NCI-H2171 treated with DMSO at 0.1 percent for 48 hours (cell line): Measurements from ENCODE around the gene C2CD3.
"Not testable (repeated sequence)": the region's sequence is repeated elsewhere in the genome, so short reads cannot be mapped to it uniquely, and the experiment has no call there.

Experiments
- DNase-seq: peaks from one replicate; lab custom pipeline; 2025; lab: John Stamatoyannopoulos, UW

The C2CD3 gene

DNA sequence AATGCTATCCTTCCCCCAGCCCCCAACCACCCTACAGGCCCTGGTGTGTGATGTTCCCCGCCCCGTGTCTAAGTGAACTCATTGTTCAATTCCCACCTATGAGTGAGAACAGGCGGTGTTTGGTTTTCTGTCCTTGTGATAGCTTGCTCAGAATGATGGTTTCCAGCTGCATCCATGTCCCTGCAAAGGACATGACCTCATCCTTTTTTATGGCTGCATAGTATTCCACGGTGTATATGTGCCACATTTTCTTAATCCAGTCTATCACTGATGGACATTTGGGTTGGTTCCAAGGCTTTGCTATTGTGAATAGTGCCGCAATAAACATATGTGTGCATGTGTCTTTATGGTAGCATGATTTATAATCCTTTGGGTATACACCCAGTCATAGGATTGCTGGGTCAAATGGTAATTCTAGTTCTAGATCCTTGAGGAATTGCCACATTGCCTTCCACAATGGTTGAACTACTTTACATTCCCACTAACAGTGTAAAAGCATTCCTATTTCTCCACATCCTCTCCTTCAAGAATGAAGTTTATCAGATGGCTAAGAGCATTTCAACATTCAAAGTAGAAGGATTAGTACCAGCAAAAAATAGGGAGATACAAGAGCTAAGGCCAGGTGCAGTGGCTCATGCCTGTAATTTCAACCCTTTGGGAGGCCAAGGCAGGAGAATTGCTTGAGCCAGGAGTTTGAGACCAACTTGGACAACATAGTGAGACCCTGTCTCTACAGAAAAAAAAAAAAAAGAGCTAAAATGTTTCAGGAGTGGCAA lies 50.4 kb downstream of the C2CD3 start:
- DNase-seq, result not testable (repeated sequence)

DNA sequence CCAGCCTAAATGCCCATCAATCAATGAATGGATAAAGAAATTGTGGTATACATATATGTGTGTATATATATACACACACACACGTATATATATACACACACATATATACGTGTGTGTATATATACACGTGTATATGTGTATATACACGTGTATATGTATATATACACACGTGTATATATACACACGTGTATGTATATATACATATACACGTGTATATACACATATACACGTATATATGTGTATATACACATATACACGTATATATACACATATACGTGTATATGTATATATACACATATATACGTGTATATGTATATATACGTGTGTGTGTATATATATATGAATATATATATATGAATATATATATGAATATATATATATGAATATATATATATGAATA lies 54.1 kb downstream of the C2CD3 start:
- no peak for DNase-seq

DNA sequence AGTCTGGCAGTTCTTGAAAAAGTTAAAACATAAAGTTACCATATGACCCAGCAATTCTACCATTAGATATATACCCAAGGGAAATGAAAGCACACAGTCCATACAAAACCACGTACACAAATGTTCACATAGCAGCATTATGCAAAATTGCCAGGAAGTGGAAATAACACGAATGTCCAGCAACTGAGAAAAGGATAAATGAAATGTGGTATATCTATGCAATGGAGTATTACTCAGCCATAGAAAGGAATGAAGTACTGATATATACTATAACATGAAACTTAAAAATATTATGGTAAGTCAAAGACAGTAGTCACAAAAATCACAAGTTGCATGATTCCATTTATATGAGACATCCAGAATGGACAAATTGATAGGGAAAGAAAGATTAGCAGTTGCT lies 57.9 kb downstream of the C2CD3 start:
- no peak for DNase-seq

DNA sequence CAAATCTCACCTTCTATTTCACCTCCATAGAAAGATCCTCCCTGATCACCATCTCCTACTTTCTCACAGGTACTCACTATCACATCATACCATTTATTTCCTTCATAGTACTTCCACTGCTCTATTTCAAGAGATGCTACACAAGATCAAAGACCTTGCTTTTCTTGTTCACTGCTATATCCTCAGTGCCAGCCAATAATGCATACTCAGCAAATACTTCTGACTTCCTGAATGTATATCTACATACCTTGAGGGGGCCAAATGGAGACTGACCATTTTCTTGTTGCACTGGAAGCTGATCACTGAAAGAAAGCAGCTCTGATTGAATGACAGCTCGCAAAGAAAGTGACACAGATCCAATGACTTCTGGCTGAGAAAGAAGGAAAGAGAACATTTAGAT lies 64.7 kb downstream of the C2CD3 start:
- DNase-seq, result no peak

DNA sequence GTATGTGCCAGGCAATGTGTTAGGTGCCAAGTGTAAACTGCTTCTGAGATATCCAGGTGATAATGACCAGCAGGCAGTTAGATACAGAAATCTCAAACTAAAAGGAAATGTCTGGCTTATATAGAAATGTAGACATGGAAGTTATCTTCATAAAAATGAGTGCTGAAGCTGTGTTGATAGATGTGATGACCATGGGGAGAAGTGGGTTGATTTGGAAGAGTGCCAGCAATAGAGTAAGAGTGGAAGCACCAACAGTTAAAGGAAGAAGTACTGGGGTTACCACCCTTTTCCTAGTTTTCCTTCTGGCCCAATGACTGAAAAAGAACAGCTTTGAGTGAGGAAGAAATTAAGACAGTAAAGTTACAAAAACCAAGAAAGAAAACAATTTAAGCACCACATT lies 68.5 kb downstream of the C2CD3 start:
- no peak for DNase-seq

DNA sequence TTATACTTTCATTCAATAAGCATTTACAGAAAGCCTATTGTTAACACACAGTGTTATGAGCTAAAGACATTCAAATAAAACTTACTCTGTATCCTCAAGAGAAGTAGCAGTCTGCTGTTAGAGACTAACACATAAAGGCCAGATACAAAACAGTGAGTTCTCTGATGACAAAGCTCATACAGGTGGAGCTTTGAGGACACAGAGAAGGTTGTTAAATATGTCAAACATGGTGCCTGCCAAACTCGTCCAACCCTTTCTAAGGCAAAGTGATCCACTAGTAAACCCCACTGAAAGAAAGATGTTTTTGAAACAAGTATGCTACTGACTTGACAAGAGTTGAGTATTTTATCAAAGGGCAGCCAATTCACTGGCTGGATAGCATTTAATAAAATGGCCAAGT lies 70.1 kb downstream of the C2CD3 start:
- no peak for DNase-seq

DNA sequence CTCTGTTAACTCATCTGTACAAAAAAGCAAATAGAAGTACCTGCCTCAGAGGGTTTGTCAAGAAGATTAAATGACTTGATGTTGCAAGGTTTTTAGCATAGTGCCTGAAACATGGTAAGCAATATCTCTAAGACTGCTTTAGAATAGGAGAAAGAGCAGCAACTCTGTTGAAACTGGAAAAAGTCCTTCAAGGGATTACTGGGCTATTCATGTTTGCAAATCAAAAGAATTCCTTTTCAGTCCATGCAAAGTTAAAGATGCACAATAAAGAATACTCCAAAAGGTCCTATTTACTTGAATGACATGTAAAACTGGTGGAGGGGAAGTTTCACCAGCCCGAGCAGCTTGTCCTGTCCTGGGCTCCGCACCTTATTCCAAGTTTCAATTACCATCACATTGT lies 70.6 kb downstream of the C2CD3 start:
- DNase-seq, result no peak

DNA sequence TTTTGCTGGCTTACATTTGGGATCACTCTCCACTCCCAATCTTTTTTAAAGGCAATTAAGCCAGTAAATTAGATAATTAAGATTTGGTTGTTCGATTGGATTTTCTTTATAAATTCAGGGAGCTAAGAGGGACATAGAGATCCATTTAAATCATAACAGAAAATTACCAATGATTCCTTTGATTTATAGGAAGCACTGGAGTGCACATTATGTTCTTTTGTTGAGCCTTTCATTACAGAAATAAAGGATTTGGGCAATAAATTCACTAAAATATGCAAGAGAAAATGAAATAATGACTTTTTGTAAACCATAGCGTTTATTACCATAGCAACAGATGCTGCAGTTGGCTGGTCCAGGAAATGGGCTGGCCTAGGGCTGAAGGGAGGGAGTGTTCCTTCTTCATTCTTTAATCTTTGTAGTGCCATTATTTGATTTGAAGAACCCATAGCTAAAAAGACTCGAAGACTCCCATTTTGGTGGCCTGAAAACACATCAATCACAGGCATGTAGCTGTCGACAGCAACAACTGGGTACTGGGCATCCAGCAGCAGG lies 73.0 kb downstream of the C2CD3 start:
- DNase-seq, result no peak

DNA sequence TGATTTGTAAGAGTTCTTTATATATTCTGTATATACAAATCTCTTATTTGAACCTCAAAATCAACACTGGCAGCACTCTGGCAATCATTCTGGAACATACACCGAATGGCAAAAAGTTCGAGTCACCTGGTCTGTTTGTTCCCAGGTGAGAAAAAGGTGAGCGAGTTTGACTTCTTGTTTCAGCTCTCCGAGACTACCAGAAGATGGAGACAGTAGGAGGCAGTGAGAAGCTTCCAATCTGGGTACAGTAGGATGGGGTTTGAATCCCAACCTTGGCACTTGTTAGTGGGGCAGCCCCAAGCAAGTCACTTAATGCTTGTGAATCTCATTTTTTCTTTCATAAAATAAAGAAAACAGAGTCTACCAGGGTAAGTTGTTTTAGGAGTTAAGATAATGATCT lies 76.4 kb downstream of the C2CD3 start:
- no peak for DNase-seq

DNA sequence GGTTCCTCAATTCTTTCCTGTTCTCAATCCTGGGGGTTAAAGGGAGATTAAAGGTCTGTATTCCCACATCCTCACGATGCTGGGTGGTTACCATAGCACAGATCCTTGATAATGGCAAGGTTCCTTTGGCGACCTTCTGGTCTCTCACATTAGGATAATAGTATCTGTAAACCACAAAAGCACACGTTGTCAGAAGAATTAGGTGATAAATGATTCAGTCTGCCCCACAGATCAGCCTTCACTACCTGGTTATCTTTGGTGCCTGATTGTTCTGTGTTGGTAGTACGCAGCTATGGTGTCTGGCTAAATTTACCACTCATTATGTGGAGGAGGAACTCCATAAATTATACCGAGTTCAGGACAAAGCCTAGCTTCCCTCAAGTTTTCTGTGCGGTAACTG lies 78.4 kb downstream of the C2CD3 start:
- no peak for DNase-seq

DNA sequence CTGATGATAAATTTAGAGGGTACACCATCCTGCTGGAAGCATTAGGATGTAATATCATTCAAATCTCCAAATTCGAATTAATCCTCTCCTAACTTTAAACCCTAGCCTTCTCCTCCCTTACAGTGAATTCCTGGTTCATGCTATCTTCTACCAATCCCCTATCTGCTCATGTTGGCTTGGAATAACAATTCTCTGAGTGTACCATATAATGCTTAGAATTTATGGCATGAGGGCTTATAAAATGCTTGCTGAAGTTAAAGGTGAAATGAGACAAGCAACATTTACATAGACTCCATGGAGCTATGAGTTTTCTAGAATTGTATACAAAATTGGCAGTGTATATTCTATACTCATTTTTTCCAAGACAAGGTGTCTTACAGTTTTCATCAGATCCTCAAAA lies 79.3 kb downstream of the C2CD3 start:
- no peak for DNase-seq

DNA sequence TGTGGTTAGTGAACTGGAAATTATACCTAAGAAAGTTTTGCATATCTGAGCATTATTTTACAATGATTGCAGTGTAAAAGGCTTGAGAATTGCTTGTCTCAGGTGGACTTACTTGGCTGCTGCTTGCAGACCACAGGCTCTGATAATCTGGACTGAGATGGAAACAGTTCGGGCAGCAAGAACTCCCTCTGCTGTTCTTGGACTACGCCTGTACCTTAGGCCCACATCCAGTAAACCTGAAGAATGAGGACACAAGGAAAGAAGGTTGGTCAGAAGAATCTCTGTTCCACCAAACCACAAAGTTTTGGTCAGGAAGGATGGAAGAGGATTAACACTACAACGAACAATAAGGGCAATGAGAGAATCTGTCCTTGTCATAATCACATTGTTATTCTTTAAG lies 80.1 kb downstream of the C2CD3 start:
- no peak for DNase-seq

DNA sequence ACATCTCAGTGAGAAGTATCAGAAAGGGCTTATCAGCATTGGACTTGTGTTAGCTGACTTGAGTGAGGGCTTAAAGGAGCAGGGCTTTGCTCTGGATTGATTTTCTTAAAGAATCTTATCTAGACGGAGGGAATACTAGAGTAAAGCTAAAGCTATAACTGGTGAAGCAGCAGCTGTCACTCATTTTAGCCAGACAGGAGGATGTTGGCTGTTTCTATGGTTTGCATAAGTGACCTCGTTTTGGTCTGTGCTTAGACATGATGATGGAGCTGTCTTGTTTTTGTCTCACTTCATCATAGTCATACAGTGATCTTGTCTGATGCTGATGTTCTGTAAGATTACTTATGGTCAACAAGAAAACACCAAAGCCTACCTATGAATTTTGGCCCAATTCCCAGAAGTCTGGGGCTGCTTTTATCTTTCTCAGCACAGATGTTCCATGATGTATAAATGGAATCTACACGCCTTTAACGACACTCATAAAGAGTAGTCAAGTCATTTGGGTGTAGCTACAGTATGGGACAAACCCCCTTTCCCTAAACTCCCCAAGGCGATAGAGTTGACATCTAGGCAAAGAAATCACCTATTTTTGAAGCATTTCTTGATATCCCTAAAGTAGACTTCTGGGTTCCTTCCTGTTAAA lies 84.4 kb downstream of the C2CD3 start:
- DNase-seq, result peak; percentile 7

DNA sequence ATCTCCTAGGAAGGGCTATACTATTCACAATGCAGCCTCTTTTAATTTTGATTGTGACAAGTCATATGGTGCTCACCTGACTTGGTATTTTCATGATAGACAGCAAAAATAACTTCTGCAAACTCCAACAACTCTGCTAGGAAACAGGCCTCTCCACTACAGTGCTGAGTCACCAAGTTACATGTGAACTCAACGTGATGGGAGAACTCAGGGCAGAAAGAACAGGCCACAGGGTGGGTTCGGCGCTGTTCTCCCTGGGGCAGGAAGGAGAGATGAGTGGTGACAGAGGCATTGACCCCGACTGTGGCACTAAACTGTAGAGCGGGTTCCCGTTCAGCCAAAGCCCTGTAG lies 85.3 kb downstream of the C2CD3 start:
- DNase-seq, result no peak

DNA sequence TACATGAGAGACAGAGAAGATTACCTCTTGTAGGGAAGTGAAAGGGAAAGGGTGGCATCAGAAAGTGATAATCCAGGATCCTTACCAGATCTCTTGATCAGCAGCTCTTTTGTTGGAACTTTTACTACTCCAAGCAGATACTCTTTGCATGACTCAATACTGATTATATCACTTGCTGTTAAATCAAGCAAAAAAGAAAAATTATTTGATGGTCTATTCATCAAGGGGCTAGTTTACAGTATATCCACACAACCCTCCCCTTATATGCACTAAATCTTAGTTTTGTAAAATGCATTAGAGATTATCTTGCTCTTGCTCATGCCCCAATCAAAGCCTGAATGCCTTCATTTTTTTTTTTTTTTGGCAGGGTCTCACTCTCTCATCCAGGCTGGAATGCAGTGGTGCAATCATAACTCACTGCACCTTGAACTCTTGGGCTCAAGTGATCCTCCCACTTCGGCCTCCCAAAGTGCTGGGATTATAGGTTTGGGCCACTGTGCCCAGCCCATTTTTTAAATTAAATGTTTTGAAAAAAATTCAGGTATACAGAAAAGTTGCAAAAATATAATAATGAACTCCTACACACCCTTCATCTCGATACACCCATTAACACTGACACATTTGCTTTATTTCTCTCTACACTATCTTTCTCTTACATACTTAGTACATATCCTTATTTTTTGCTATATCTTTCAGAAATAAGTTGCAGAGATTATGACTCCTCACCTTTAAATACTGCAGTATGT lies 85.8 kb downstream of the C2CD3 start:
- no peak for DNase-seq

DNA sequence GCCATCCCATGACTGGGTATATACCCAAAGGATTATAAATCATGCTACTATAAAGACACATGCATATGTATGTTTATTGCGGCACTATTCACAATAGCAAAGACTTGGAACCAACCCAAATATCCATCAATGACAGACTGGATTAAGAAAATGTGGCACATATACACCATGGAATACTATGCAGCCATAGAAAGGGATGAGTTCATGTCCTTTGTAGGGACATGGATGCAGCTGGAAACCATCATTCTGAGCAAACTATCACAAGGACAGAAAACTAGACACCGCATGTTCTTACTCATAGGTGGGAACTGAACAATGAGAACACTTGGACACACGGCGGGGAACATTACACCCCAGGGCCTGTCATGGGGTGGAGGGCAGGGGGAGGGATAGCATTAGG lies 86.9 kb downstream of the C2CD3 start:
- not testable (repeated sequence) for DNase-seq

DNA sequence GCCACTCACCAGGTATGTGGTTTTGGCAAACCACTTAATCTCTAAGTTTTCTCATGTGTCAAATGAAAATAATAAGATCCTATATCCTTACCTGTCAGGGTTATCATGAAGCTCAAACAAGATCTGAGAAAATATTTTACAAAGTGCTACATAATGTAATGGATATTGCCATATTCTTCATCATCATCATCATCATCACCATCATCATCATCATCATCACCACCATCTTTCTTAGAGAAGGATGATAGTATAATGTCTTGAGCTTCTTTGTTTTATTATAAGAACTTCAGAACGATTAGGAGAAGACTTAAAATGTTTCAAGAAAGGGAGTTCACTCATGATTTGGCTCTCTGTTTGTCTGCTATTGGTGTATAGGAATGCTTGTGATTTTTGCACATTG lies 89.4 kb downstream of the C2CD3 start:
- no peak for DNase-seq

DNA sequence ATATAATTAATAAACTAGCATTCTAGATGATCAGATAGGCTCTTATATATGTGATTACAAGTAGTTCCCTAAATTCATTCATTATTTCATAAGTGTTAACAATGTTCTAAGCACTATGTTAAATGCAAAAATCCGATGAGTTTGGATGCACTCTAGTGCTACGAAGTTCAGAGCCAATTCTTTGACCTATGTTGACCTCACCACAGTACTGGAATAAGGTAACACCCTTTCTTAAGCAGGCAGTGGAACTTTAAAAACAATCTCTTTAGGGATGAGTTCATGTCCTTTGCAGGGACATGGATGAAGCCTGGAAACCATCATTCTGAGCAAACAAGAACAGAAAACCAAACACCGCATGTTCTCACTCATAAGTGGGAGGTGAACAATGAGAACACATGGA lies 93.6 kb downstream of the C2CD3 start:
- DNase-seq, result no peak

DNA sequence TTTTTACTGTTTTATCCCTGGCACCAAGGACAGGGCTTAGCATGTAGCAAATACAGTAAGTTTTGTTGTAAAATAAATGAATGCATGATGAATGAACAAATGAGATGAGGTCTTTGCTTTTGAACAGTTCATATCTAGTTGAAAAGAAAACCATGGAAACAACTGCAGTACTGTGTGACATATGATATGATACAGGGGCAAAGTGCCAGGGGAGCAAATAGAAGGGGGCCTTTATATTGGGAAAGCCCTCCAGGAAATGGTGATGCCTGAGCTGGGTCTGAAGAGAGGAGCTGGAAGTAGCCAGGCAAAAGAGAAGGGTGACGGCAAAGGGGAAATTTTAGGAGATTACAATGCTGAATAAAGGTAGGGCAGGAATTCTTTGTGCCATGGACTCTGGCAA lies 98.1 kb downstream of the C2CD3 start:
- no peak for DNase-seq

DNA sequence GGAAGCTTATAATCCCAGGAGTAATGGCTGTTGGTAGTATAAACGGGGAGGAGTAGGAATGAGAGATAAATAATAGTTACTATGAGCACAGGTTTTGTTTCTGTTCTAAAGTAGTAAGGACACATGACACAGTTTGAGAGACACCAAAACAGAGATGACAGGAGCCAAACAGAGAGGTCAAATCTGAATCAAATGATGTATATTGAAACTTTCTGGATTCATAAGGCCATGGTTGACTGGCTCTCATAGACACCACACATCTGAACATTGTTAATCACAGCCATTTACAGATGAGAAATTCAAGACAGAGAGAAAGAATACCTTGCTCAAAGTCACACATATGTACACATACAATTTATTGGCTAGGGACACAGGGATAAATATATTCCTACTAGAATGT lies 98.5 kb downstream of the C2CD3 start:
- no peak for DNase-seq

DNA sequence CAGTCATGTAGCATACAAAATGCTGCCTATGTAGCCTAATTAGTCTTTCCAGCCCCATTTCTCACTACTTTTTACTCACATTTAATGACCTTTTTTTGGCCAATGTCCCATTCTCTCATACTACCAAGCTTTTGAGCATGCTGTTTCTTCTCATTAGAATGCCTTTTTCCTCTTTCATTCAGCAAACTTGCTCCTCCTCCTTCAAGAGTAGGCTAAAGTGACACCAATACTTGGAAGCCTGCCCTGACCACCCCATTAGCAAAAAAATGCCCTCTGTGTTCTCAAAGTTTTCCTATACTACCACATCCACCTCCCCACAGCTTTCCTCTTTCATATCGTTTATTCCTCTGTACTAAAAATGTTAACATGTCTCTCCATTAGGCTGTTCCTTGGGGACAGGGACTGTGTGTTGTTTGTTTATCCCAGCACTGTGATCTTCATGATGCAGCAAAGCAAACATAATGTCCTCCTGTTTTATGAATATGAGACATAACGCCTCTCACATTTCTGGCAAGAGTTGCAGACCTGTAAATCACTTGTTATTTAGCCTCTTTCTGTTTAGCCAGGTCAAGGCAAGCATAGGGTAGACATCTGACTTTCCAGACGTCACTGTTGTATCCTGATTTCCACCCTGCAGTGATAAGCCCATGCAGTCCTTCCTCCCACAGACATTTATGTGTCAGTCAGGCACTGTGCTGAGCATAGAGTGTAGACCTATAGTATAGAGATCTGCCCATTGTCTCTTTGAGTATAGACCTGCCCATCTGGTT lies 99.9 kb downstream of the C2CD3 start:
- DNase-seq, result no peak
